Activated T-cell treated with anti-CD3 and anti-CD28 coated beads, Interleukin-2, amount 50 U/mL, for 1 hour (primary cell): ENCODE data around the gene TTLL13.
A peak's percentile ranks its signal among the peaks of the same experiment; 100 is the strongest.

Experiments
- DNase-seq: peaks from one replicate; pipeline ENCODE4 v3.0.0-alpha.2; 2020

TTLL13 gene

GRCh38 chr15:90214553-90215196 is 34.7 kb upstream of the TTLL13 start:
- no peak for DNase-seq

DNA sequence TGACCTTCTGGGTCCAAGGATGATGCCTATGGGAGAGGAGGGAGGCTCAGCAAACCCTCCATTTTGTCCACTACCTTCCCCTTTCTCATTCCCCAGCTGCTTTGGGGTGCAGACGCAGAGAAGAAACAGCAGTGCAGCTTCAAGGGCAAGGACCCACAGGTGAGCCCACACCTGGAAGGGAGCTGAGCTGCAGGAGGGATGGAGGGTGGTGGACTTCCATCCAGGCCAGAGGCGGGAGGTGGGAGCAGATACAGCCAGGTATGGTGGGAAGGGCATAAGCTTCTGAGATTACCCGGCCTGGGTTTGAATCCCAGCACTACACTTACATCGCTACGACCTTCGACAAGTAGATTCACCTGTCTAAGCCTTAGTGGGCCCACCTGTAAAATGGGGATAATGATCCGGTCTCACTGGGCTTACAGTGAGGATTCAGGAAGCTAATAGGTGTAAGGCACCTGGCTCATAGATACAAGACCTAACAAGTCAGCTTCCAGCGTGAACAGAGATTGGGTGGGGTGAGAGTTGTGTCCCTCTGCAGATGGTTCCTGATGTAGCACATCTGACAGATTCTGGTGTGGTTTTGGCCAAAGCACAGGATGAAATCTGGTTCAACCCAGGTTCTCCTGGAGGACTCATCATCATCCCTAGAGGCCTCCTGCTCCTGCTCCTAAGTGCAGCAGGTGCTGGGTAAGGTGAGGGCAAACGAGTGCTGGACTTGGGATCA is 31.5 kb upstream of the TTLL13 start:
- DNase-seq: no peak

DNA sequence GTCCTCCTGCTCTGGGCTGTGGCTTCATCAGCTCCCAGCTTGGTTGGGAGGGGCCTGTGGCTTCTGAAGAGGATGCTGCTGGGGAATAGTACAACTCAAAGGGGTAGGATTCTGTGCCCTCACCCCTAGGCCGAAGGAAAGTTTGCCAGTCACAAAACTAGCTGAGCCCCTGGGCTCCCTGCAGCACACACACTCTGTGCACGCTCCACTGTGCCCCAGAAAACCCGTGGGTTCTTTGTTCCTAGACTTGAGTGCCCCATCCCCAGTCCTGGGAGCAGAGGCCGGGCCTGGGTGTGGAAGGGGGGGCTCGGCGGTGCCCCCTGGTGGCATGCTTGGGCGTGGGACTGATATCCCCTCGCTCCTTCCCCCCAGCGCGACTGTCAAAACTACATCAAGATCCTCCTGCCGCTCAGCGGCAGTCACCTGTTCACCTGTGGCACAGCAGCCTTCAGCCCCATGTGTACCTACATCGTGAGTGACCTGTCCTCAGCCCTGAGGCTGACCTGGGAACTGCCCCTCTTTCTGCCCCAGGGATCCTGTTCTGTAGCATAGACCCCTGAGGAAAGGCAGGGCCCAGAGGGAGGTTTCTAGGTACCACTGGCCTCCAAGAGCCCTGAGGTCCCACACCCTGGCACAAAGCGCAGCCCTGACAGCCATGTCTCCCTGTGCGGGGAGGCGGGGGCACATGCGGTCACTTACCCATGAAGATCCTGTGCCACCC is 29.8 kb upstream of the TTLL13 start:
- DNase-seq: peak; percentile 71

GRCh38 chr15:90221246-90221900 is 28.0 kb upstream of the TTLL13 start:
- no peak for DNase-seq

DNA sequence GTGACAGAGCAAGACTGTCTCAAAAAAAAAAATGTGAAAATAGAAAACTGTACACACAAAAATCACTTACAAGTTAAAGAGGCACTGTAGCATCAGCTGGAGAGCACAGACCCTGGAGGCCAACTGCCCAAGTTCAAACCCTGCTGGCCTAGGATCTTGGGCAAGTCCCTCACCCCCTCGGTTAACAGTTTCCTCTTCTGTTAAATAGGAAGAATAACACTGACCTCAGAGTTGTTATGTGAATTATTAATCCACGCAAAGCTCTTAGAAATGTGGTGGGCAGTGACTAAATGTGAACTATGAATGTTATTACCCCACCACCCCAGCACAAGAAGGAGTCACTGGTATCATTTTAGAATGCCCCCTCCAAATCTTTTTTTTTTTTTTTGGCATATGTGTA is 26.8 kb upstream of the TTLL13 start:
- no peak for DNase-seq

DNA sequence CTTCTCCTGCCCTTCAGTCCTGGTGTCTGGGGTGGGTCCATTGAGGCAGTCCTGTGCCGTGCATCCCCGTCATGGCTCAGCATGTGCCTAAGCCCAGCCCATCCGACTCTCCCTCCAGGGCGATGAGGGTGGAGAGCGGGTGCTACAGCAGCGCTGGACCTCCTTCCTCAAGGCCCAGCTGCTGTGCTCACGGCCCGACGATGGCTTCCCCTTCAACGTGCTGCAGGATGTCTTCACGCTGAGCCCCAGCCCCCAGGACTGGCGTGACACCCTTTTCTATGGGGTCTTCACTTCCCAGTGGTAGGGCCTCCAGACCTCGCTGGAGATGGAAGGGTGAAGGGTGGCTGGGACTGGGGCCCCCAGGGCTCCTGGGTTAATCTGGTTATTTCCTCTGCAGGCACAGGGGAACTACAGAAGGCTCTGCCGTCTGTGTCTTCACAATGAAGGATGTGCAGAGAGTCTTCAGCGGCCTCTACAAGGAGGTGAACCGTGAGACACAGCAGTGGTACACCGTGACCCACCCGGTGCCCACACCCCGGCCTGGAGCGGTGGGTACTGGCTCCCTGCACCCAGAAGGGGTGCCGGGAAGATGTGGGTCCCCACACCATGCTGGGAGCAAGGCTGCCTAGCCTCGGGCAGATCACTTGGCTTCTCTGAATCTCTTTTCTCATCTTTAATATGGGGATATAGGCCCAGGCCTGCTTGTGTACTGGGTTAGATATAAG is 25.8 kb upstream of the TTLL13 start:
- DNase-seq: no peak

- no peak for DNase-seq
These were observed 24.3 kb upstream of the TTLL13 start for GRCh38 chr15:90225047-90225446.

GRCh38 chr15:90225504-90226234 is 23.7 kb upstream of the TTLL13 start:
- no peak for DNase-seq

DNA sequence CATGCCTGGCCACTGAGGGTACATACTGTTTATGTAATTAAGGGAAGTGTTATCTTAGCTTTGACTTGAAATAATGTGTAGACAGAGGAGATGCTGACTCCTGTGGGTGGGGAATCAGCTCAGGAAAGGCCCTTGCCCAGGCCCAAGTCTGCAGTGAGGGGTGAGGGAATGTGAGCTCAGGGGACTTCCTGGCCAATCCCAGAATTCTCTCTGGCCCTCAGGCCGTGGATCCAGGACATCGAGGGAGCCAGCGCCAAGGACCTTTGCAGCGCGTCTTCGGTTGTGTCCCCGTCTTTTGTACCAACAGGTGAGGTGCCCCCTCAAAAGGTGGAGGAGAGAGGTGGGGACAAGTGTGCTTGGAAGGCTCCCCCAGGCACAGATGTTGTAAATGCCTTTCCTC is 22.0 kb upstream of the TTLL13 start:
- DNase-seq: no peak

GRCh38 chr15:90227816-90228772 is 21.3 kb upstream of the TTLL13 start:
- no peak for DNase-seq

DNA sequence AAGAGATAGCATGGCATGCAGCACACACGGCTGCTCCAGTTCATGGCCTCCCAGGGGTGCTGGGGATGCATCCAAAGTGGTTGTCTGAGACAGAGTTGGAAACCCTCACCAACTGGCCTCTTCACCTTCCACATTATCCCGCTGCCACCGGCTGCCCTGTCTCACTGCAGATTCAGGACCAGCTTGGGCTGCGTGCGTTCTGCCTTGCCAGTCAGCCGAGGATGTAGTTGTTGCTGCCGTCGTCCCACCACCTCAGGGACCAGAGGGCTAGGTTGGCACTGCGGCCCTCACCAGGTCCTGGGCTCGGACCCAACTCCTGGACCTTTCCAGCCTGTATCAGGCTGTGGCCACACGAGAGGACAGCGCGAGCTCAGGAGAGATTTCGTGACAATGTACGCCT is 20.4 kb upstream of the TTLL13 start:
- no peak for DNase-seq

- no peak for DNase-seq
These were observed 19.3 kb upstream of the TTLL13 start for GRCh38 chr15:90230071-90230494.

DNA sequence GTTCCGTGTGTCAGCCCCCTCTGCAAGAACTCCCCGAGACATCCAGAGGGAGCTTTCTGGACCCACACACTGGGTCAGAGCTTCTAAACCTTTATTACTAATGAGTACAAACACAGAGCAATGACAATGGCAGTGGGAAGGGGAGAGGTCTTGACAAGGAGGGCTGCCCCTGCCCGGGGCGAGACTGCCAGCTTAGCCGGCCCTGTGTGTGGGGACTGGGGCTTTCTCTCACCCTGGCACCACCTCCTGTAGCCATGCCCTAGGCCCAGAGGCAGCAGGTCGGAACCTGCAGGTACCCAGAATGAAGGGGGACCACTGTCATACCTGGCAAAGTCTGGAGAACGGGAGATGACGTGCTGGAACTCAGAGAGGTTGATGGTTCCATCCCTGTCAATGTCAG is 18.7 kb upstream of the TTLL13 start:
- DNase-seq: no peak

GRCh38 chr15:90231028-90232017 is 18.0 kb upstream of the TTLL13 start:
- DNase-seq: peak; percentile 79

DNA sequence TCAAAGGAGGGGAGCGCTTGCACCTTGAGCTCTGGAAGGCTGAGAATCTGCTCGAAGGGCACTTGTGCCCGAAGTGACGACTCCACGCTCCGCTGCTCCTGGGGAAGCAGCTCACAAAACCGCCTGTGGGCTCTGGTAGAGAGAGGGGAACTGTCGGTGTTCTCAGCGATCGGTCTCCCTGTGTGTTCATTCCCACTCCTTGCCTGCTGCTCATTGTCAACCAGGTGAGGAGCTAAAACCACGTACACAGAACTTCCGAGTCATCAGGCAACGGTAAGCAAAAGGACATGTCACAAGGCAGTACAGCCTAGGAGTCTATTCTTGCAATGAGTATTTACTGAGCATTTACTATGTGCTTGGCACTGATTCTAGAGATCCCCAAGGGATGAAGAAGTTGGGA is 17.2 kb upstream of the TTLL13 start:
- DNase-seq: no peak

GRCh38 chr15:90232941-90233386 is 16.4 kb upstream of the TTLL13 start:
- DNase-seq: no peak

DNA sequence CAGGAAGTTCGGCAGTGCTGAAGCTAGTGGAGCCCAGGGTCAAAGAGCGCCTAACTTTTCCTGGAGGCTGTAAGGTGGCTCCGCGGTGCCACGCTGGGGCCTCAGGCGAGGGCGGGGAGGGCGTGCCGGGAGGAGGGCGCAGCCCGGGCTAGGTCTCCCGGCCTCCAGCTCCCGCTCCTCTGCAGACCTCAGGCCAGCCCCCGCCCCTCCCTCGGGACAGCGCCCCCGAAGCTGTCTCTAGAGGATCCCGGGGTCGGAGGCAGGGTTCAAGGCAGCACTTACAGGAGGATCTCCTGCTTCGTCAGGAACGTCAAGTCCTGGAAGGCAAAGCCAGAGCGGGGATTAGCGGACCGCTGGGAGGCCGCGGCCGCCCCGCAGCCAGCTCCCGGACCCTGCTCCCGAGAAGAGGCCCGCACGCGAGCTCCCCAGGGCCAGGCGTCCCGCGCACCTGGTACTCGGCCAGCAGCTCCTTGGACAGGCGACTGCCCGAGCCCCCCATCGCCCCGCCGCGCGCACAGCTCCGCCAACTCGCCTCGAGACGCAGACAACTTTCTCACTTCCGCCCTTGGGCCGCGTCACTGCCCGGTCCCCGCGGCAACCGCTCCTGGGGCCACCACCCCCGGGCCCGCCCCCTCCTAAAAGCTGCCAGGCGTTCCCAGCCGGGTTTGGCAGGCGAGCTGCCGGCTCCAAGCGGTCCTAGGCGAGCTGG is 15.8 kb upstream of the TTLL13 start, which contains the start of gene CIB1:
CIB1 (minus strand) TSS at position 555 of the 709 bp plus-strand sequence; CDS start at position 499, 56 bp downstream.
- DNase-seq: no peak
